ENCODE measurements around the gene FAM20C. TPM values are rescaled to one million over a fixed set of nuclear protein-coding genes. Genes with fewer than 3 reads are reported as not detected.

Gene FAM20C
- total RNA-seq, 1 donor from 2014 or later, result 10.0 TPM

- H3K9me3 ChIP-seq (ENCODE audit: insufficient read depth, low read depth, low read length), result no peaks in the 10 kb centered on the region
- Mint-ChIP-seq H3K4me3 (ENCODE audit: unreplicated experiment) (no peak overlapping the region), H3K4me1 (ENCODE audit: low read depth, unreplicated experiment) (no peaks in the 10 kb centered on the region), H3K27me3 (ENCODE audit: low read depth, unreplicated experiment) (peaks cover 34% of the 10 kb centered on the region), H3K36me3 (ENCODE audit: low read depth, unreplicated experiment) (no peaks in the 10 kb centered on the region), H3K27ac (ENCODE audit: unreplicated experiment) (no peak overlapping the region), H3K9me3 (ENCODE audit: unreplicated experiment) (peaks cover 5% of the 10 kb centered on the region)
- H3K36me3 ChIP-seq (ENCODE audit: insufficient read depth, low read length), result no peaks in the 10 kb centered on the region
- TF ChIP-seq CTCF (IDR thresholded peaks at IDR 0.05; ENCODE audit: insufficient read depth, low read depth, low read length) (no peak), EZH2 (IDR thresholded peaks at IDR 0.05; ENCODE audit: insufficient read depth, low read length) (no peak)
- no peak for DNase-seq (ENCODE audit: low read depth)
- no peak overlapping the region for H2AFZ ChIP-seq (ENCODE audit: low read depth, low read length)
- no peaks in the 10 kb centered on the region for H3K4me1 ChIP-seq (ENCODE audit: insufficient read depth, low read length)
- H3K27me3 ChIP-seq (ENCODE audit: insufficient read depth, low read length), result peaks cover 38% of the 10 kb centered on the region
- no peaks in the 10 kb centered on the region for H3K79me2 ChIP-seq (ENCODE audit: insufficient read depth, low read length)
- no peak overlapping the region for H3K4me2 ChIP-seq (ENCODE audit: low read length)
- no peak overlapping the region for H3K4me3 ChIP-seq (ENCODE audit: insufficient read depth, low read depth, low read length)
- no peak overlapping the region for H3K27ac ChIP-seq (ENCODE audit: low read depth, low read length)
- no peaks in the 10 kb centered on the region for H4K20me1 ChIP-seq (ENCODE audit: insufficient read depth, low read length)
- no peak for FAIRE-seq
- H3K9ac ChIP-seq (ENCODE audit: low read length), result no peak overlapping the region
Observed at GRCh38 chr7:285731-286130, 93.4 kb downstream of the FAM20C start.

GRCh38 chr7:286266-286665 lies 93.9 kb downstream of the FAM20C start:
- H3K27me3 ChIP-seq (ENCODE audit: insufficient read depth, low read length), result peaks cover 40% of the 10 kb centered on the region
- FAIRE-seq, result no peak
- no peak overlapping the region for H3K9ac ChIP-seq (ENCODE audit: low read length)
- no peaks in the 10 kb centered on the region for H3K9me3 ChIP-seq (ENCODE audit: insufficient read depth, low read depth, low read length)
- H3K27me3 Mint-ChIP-seq (ENCODE audit: low read depth, unreplicated experiment), result peaks cover 29% of the 10 kb centered on the region
- H3K4me3 ChIP-seq (ENCODE audit: insufficient read depth, low read depth, low read length), result no peak overlapping the region
- H3K27ac Mint-ChIP-seq (ENCODE audit: unreplicated experiment), result no peak overlapping the region
- H3K36me3 Mint-ChIP-seq (ENCODE audit: low read depth, unreplicated experiment), result no peaks in the 10 kb centered on the region
- no peak for TF ChIP-seq CTCF (IDR thresholded peaks at IDR 0.05; ENCODE audit: insufficient read depth, low read depth, low read length)
- H4K20me1 ChIP-seq (ENCODE audit: insufficient read depth, low read length), result no peaks in the 10 kb centered on the region
- H3K9me3 Mint-ChIP-seq (ENCODE audit: unreplicated experiment), result peaks cover 5% of the 10 kb centered on the region
- H3K4me1 Mint-ChIP-seq (ENCODE audit: low read depth, unreplicated experiment), result no peaks in the 10 kb centered on the region
- DNase-seq (ENCODE audit: low read depth), result no peak
- H3K27ac ChIP-seq (ENCODE audit: low read depth, low read length), result no peak overlapping the region
- no peak overlapping the region for H3K4me3 Mint-ChIP-seq (ENCODE audit: unreplicated experiment)
- H2AFZ ChIP-seq (ENCODE audit: low read depth, low read length), result no peak overlapping the region
- no peaks in the 10 kb centered on the region for H3K4me1 ChIP-seq (ENCODE audit: insufficient read depth, low read length)
- no peak overlapping the region for H3K4me2 ChIP-seq (ENCODE audit: low read length)
- no peaks in the 10 kb centered on the region for H3K36me3 ChIP-seq (ENCODE audit: insufficient read depth, low read length)
- no peaks in the 10 kb centered on the region for H3K79me2 ChIP-seq (ENCODE audit: insufficient read depth, low read length)

- H3K4me1 Mint-ChIP-seq (ENCODE audit: low read depth, unreplicated experiment), result no peaks in the 10 kb centered on the region
- no peak overlapping the region for H3K27ac Mint-ChIP-seq (ENCODE audit: unreplicated experiment)
- H3K27me3 Mint-ChIP-seq (ENCODE audit: low read depth, unreplicated experiment), result peaks cover 34% of the 10 kb centered on the region
- H3K79me2 ChIP-seq (ENCODE audit: insufficient read depth, low read length), result no peaks in the 10 kb centered on the region
- H3K9me3 ChIP-seq (ENCODE audit: insufficient read depth, low read depth, low read length), result no peaks in the 10 kb centered on the region
- H4K20me1 ChIP-seq (ENCODE audit: insufficient read depth, low read length), result no peaks in the 10 kb centered on the region
- peaks cover 64% of the 10 kb centered on the region for H3K27me3 ChIP-seq (ENCODE audit: insufficient read depth, low read length)
- no peak overlapping the region for H3K4me2 ChIP-seq (ENCODE audit: low read length)
- no peak for DNase-seq (ENCODE audit: low read depth)
- H3K4me3 ChIP-seq (ENCODE audit: insufficient read depth, low read depth, low read length), result no peak overlapping the region
- no peak overlapping the region for H2AFZ ChIP-seq (ENCODE audit: low read depth, low read length)
- TF ChIP-seq CTCF (IDR thresholded peaks at IDR 0.05; ENCODE audit: insufficient read depth, low read depth, low read length), result no peak
- H3K27ac ChIP-seq (ENCODE audit: low read depth, low read length), result no peak overlapping the region
- H3K4me1 ChIP-seq (ENCODE audit: insufficient read depth, low read length), result no peaks in the 10 kb centered on the region
- no peaks in the 10 kb centered on the region for H3K36me3 Mint-ChIP-seq (ENCODE audit: low read depth, unreplicated experiment)
- H3K36me3 ChIP-seq (ENCODE audit: insufficient read depth, low read length), result no peaks in the 10 kb centered on the region
- H3K4me3 Mint-ChIP-seq (ENCODE audit: unreplicated experiment), result no peak overlapping the region
- H3K9me3 Mint-ChIP-seq (ENCODE audit: unreplicated experiment), result peaks cover 5% of the 10 kb centered on the region
- H3K9ac ChIP-seq (ENCODE audit: low read length), result no peak overlapping the region
- no peak for FAIRE-seq
Observed at GRCh38 chr7:288671-289101, 96.3 kb downstream of the FAM20C start.

Measured in astrocyte (in vitro differentiated cells and primary cell).